ENCODE data around the gene MSX1.

Gene MSX1

DNA sequence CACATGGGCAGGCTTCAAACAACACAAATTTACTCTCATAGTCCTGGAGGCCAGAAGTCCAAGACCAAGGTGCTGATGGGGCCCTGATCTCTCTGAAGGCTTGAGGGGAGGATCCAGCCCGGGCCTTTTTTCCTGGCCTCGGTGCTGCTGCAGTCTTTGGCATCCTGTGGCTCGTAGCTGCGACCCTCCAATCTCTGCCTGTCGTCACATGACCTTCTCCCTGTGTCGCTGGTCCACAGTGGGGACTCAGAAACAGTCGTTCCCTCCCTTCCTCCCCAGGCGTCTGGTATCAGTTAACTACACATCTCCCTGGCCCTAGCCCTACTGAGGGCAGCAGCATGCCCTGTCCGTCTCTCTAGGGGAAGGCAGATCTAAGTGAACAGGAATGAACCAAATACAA, 19.1 kb upstream of the MSX1 start:
- no peak overlapping the region for H3K4me3 ChIP-seq (ENCODE audit: low read depth, low read length)
- TF ChIP-seq, protein P1, sequence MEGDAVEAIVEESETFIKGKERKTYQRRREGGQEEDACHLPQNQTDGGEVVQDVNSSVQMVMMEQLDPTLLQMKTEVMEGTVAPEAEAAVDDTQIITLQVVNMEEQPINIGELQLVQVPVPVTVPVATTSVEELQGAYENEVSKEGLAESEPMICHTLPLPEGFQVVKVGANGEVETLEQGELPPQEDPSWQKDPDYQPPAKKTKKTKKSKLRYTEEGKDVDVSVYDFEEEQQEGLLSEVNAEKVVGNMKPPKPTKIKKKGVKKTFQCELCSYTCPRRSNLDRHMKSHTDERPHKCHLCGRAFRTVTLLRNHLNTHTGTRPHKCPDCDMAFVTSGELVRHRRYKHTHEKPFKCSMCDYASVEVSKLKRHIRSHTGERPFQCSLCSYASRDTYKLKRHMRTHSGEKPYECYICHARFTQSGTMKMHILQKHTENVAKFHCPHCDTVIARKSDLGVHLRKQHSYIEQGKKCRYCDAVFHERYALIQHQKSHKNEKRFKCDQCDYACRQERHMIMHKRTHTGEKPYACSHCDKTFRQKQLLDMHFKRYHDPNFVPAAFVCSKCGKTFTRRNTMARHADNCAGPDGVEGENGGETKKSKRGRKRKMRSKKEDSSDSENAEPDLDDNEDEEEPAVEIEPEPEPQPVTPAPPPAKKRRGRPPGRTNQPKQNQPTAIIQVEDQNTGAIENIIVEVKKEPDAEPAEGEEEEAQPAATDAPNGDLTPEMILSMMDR (IDR thresholded peaks at IDR 0.05; ENCODE audit: borderline replicate concordance, insufficient read depth, low read depth, low read length): no peak

- TF ChIP-seq, protein P1 (IDR thresholded peaks at IDR 0.05; ENCODE audit: borderline replicate concordance, insufficient read depth, low read depth, low read length): no peak
- H3K4me3 ChIP-seq (ENCODE audit: low read depth, low read length): no peak overlapping the region
These were observed 18.3 kb upstream of the MSX1 start for GRCh38 chr4:4841156-4841555.

DNA sequence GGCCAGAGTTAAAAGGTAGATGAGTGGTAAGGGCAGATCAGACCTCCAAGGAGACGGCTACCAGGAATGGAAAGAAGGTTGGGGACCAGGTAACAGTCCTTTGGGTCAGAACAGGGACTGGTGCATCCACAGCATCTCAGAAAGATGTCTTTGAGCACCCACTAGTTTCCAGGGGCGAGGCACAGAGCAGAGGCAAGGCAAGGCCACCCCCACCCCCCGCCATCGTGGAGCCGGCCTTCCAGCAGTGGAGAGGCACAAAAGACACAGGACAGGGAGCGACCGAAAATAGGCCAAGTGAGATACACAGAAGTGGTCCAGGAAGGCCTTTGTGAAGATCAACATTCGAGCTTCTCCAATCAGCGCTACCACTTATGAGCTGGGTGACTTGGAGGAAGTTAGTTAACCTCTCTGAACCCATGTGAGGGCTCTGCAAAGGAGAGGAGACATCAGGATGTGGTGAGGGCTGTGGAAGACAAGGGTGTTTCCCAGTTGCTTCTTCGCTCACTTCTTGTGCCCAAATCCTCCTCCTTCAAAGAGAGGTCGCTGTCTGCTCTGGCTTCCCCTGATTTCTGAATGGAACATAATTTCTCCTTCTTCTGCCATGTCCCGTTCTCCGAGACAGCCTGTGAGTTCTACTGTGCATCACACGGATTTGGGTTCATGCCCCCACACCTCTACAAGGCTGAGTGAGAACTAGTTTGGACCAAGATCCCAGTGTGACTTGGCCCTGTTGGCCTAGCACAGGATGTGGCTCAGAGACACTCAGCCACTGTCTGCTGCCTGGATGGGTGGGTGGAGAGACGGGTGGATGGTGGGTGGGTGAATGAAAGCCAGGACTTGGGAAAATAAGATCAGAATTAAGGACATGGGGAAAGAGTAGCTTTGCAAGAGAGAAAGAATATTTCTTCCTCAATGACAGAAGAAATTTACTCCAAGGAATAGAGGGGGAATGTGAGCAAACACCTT, 16.7 kb upstream of the MSX1 start:
- H3K4me3 ChIP-seq (ENCODE audit: low read depth, low read length): no peak overlapping the region
- TF ChIP-seq, protein P1 (IDR thresholded peaks at IDR 0.05; ENCODE audit: borderline replicate concordance, insufficient read depth, low read depth, low read length): no peak

DNA sequence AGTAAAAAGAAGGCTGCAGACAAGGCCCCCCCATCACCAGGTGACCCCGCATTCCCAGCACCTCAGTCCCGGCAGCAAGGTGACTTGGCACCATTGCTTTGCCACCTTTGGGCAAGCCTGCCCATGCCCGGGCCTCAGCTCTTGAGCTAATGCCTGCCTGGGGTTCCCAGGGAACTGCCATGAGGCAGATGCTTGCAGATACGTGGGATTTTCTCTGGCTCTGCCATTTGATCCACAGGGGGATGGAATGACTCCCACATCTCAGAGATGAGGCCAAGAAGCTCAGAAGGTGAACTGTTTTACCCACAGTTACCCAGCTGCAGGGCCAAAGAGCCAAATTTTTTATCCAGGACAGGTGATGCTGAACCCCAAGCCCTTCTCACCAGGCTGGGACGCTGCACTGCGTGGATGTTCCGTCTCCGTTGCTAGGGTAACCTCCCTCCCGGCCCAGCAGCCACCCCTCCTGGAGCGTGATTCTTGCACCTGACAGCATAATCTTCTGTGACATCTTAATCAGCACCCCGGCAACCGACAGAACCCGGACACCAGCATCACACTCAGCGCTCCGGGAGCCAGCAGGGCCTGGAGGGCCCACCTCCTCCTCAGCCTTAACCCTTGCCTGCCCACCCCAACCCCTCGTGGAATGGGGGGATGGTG, 15.7 kb upstream of the MSX1 start:
- TF ChIP-seq, protein P1 (IDR thresholded peaks at IDR 0.05; ENCODE audit: borderline replicate concordance, insufficient read depth, low read depth, low read length): no peak
- H3K4me3 ChIP-seq (ENCODE audit: low read depth, low read length): no peak overlapping the region

DNA sequence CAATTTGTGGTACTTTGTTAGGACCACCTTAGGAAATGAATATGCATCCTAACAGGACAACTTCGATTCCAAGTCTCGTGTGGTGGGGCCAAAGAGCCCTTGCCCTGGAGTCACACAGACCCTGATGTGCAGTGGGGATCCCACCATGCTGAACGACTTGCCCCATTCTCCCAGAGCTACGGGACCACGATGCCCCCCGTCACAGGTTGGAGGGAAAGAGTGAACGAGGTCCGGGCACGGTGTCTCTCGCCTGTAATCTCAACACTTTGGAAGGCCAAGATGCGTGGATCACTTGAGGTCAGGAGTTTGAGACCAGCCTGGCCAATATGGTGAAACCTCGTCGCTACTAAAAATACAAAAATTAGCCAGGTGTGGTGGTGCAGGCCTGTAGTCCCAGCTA, 14.4 kb upstream of the MSX1 start:
- no peak overlapping the region for H3K4me3 ChIP-seq (ENCODE audit: low read depth, low read length)
- TF ChIP-seq, protein P1 (IDR thresholded peaks at IDR 0.05; ENCODE audit: borderline replicate concordance, insufficient read depth, low read depth, low read length): no peak

DNA sequence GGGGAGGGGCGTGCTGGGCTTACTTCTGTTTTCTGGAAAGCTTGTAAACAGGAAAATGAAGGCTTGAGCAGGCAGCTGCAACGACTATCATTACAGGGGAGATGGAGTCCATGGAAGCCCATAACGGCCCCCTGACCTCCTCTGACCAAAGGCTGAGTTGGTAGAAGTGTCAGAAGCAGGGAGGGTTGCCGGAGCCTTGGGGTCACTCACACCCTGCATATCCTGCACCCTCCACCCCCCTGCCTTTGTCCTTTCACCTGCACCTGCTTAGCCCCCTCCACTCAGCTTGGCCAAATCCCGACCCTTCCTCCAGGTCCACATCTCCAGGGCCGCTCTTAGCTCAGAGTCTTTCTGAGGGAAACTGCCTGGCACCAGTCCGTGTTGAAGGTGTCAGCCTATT, 12.5 kb upstream of the MSX1 start:
- no peak overlapping the region for H3K4me3 ChIP-seq (ENCODE audit: low read depth, low read length)
- TF ChIP-seq, protein P1 (IDR thresholded peaks at IDR 0.05; ENCODE audit: borderline replicate concordance, insufficient read depth, low read depth, low read length): no peak

Data from GM12875 (cell line).